Measurements from ENCODE around the gene TTC5.

GRCh38 chr14:20343092-20343861 lies 37.5 kb upstream of the TTC5 start, which contains the start of gene PARP2:
- peak; percentile 52; the same call in 1 of the 2 replicates for TF ChIP-seq CTCF (conservative IDR thresholded peaks at IDR 0.05; ENCODE audit: low read length)
- no peak for TF ChIP-seq EZH2phosphoT487 (IDR thresholded peaks at IDR 0.05; ENCODE audit: borderline replicate concordance, low read depth, low read length)
